GM21423 (cell line): ENCODE results near the gene KCNJ18.
A peak's percentile ranks its signal among the peaks of the same experiment; 100 is the strongest.
"Not testable (repeated sequence)": the region's sequence is repeated elsewhere in the genome, so short reads cannot be mapped to it uniquely, and the experiment has no call there.

Source experiments
- ATAC-seq: cut with Tn5 transposase; IDR thresholded peaks from one replicate; pipeline ENCODE4 v1.9.1; 2021; ENCODE audit warnings: mild to moderate bottlenecking, moderate library complexity; ENCODE audit not compliant: unreplicated experiment

KCNJ18 gene

GRCh38 chr17:21719511-21720226 is 27.3 kb downstream of the KCNJ18 start:
- not testable (repeated sequence) for ATAC-seq

DNA sequence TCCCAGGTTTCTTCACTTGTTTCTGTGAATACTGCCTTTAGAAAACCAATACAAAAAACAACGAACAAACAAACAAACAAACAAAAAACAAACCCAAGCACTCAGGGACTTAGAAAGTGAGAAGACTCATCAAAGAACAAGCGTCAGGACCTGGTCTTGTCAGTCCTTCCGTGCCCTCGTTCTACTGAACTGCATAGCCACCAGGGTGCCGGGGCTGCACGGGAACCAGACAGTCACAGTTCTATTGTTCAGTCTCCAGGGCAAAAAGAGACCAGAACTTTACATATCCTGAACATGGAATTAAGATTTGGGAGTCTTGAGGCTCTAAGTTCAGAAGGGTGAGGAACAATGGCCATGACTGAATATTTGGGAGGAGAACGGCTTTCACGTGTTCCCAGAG is 28.2 kb downstream of the KCNJ18 start:
- ATAC-seq = not testable (repeated sequence)

- not testable (repeated sequence) for ATAC-seq
Measured at GRCh38 chr17:21722268-21722667, 29.9 kb downstream of the KCNJ18 start.

- not testable (repeated sequence) for ATAC-seq
Measured at GRCh38 chr17:21724216-21725006, 32.1 kb downstream of the KCNJ18 start.

DNA sequence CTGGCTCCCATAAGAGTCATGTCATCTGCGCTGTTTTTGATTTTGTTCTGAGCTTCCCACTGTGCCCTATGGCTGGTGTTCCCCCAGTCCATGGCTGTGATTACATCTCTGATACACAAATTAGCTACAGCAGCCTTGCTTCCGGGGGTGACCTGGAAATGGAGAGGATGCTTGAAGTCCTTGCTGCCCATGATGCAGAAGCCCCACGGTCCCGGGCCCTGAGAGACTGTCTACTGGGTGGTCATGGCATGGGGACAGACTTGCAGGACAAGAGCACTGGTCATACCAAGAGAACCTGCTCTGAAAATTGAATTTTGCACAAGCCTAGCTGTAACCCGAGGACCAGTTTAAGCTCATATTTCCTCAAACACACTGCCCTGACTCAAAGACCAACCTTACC is 38.8 kb downstream of the KCNJ18 start:
- ATAC-seq = not testable (repeated sequence)

- not testable (repeated sequence) for ATAC-seq
Measured at GRCh38 chr17:21733931-21734330, 41.6 kb downstream of the KCNJ18 start.

DNA sequence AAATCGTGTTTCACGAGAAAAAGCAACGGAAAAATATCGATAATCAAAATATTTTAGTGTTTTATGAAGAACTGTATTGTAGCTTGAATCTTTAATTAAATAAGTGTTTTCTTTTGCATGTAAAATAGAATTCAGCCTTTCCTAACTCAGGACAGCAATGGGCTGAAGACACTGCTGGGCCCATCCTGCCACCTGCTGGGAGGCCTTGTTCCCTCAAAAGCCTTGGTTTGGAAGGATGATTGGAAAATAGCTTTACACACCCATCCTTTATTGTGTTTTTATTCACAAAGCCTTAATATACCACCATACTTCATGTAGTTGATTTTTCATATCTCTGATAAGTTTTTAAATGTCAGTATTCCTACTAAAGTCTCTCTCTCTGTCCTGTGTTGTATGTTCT is 43.5 kb downstream of the KCNJ18 start:
- not testable (repeated sequence) for ATAC-seq

GRCh38 chr17:21737015-21737580 is 44.8 kb downstream of the KCNJ18 start:
- ATAC-seq = not testable (repeated sequence)

DNA sequence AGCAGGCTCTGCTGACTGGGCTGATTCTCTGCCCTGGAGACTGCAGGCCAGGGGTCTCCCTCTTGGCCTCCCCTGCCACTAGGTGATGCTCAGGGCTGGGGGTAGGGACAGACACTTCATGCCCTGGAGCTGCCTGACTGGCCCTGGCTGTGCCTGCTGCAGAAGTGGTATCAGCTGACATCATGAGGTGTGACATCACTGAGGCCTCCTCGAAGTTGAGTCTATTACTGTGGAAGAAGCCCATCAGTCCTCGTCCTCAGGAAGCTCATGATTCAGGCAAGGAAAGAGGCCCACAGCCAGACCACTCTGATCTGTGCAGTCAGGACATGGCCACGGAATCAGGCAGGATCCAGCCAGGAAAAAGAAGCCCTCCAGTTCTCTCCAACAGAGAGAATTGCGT is 45.9 kb downstream of the KCNJ18 start:
- not testable (repeated sequence) for ATAC-seq

- not testable (repeated sequence) for ATAC-seq
Measured at GRCh38 chr17:21738877-21739474, 46.7 kb downstream of the KCNJ18 start.

DNA sequence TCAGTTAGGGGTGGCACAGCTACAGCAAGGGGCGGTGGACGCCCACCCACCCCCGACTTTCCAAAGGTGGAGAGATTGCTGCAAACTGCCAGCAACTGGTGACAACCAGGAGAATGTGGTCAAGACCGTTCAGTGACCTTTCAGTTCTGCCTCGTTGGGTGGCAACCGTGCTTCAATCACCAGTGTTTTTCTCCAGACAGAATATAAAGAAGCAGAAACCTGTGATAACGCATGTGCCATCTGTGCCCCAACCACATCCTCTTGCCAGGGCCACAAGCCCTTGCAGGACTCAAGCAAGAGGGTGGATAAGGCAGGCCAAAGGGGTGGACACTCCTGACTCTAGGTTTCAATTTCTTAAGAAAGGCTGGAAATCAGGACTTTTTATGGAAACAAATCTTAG is 47.2 kb downstream of the KCNJ18 start:
- peak; percentile 57 for ATAC-seq

DNA sequence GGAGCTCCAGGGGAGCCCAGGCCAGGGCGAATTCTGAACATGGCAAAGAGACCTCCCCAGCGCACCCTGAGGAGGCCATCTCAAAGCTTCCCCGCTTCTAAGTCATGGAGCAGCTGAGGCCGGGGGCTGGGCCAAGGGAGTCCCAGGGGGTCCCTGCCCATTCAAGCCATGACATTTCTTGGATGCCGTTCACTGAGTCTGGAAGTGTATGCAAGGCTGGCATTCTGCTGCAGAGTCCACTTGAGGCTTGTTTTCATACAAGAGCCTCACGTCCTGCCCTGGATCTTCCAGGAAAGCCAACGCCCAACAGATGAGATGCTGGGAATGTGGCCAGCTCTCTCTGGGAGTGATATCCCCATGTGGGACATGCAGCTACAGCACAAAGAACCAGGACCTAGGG is 48.5 kb downstream of the KCNJ18 start:
- ATAC-seq = not testable (repeated sequence)

DNA sequence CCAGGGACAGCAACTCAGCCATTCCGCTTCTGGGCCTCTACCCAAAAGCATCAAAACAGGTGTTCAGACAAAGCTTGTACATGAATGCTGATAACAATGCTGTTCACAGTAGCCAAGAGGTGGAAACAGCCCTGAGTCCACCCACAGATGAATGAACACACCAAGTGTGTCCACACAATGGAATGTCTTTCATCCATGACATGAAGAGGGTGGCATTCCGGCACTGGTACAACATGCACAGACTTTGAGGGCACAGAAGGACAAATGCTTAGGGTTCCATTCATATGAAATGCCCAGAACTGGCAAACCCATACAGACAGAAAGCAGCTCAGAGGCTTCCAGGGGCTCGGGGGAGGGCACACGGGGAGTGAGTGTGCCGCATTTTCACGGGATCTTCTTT is 49.2 kb downstream of the KCNJ18 start:
- ATAC-seq = not testable (repeated sequence)

- no peak for ATAC-seq
Measured at GRCh38 chr17:21742326-21742725, 50.0 kb downstream of the KCNJ18 start.

DNA sequence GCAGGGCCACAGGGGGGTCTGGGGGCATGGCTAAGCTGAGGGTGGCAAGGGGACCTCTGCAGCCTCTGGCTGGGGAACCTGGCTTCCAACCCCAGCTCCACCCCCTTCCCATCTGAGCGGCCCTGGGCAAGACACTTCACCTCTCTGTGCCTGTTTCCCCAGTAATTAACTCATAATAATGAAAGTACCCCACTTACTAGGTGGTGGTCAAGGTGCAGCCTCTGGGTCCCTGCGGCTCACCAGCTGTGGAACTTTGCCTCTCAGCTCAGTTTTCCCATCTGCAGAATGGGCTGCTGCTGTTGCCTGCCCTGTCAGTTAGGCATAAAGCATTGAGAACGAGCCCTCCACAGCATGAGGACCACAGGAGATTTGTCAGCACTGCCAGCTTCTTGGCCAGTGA is 51.8 kb downstream of the KCNJ18 start:
- ATAC-seq = not testable (repeated sequence)

DNA sequence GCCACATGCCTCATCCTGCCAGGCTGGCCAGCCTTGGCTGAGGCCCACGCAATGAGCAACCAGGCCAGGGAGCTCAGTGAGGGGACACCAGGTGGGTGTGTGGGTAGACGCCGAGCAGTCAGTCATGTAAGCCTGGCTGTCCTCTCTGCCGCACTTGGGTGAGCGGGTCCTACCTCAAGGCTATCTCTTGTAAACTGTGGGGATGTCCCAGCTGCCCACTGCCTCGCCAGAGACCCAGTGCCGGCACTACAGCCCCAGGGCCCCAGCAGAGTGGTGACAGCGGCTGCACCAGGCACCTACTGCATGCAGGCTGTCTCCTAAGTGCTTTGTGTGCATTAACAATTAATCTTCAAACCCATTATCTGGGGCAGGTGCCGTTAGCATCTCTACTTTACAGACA is 52.3 kb downstream of the KCNJ18 start:
- ATAC-seq = not testable (repeated sequence)

- not testable (repeated sequence) for ATAC-seq
Measured at GRCh38 chr17:21745385-21746054, 53.2 kb downstream of the KCNJ18 start.

DNA sequence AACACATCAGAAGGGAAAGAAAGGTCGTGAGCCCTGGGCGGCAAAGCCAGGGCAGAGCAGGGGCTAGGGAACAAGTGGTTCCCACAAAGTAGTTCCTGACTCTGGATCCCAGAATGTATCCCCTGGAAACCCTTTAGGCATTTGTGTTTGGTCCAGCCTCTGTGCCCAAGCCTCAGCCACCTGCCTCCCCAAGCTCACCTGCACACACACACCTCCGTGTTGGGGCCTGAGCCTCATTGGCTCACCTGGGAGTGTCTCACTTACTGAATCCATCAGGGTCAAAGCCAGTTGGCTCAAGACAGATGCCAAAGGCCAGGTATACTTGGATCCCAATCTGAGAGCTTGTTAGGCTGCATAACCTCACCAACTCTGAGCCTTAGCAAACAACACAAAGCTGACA is 54.1 kb downstream of the KCNJ18 start:
- ATAC-seq = not testable (repeated sequence)

GRCh38 chr17:21747195-21747915 is 55.0 kb downstream of the KCNJ18 start:
- ATAC-seq = not testable (repeated sequence)

- not testable (repeated sequence) for ATAC-seq
Measured at GRCh38 chr17:21748686-21749085, 56.4 kb downstream of the KCNJ18 start.
